AG04449 (cell line): ENCODE data around the gene TTC17.

Source experiments
- CTCF ChIA-PET: fragments of 350-600 bp; formaldehyde crosslinking; extraction: SDS; loops from one replicate; lab custom pipeline; 2021; ENCODE audit warnings: antibody characterized with exemption; lab: Yijun Ruan, JAX
- POLR2A ChIA-PET: fragments of 400-600, 350-600 bp; formaldehyde crosslinking; extraction: SDS; loops from one replicate; lab custom pipeline; 2020; ENCODE audit warnings: antibody characterized with exemption, inconsistent platforms; lab: Yijun Ruan, JAX
- DNase-seq: peaks from one replicate; pipeline ENCODE4 v3.0.0-alpha.2; 2010; ENCODE audit warnings: low read depth, low spot score
- H3K4me3 ChIP-seq: 2 replicates; pipeline ENCODE4 v1.5.1; 2011; ENCODE audit warnings: low read depth, mild to moderate bottlenecking, control low read depth, low read length
- CTCF ChIP-seq: IDR thresholded peaks from one replicate; pipeline ENCODE4 v1.5.1; 2011; ENCODE audit warnings: mild to moderate bottlenecking, moderate library complexity, low read length, control low read depth, inconsistent platforms; ENCODE audit not compliant: insufficient read depth; ENCODE audit errors: missing control alignments

TTC17 gene

DNA sequence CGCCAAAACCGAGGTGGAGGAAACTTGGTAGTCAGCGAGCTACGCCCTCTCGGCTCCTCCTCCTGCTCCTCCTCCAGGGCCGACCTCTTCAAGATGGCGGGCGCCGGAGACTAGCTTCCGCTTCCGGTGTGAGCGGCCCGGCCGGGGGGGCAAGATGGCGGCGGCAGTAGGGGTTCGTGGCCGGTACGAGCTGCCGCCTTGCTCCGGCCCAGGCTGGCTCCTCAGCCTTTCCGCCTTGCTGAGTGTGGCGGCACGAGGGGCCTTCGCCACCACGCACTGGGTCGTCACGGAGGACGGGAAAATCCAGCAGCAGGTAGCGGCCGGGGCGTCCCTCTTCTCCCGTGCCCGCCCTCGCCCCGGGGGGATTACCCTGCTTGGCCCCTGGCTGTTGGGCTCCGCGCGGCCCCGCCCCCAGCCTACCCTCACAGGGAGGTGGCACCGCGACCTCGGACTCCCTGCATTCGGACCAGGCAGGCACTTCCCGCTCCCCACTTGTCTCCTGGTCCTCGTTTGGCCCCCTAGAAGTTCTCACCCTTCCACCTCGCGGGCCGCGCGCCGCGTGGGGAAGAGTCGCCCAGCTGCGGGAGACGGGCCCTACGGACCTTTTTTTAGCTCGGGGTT lies at the start of gene TTC17:
Gene TTC17 (plus strand): TSS at position 120 of the 621 bp plus-strand sequence. CDS start 35 bp downstream, at position 155.
- H3K4me3 ChIP-seq, result peak within 1 kb of the TSS; percentile 98
- DNase-seq, result peak; percentile 55
- TF ChIP-seq CTCF, result no peak
- POLR2A ChIA-PET, result interaction anchor here (0.8 to 1.3 kb wide), 4 partner anchors 8 to 65 kb away, joined by 3 to 6 read pairs (median 4); partner anchors contain the start of gene API5
- CTCF ChIA-PET, result interaction anchor here (1.7 to 1.9 kb wide), 3 partner anchors 19 to 60 kb away, joined by 4 to 7 read pairs (median 6); partner anchors contain the start of gene API5

- DNase-seq, result peak; percentile 65
- peak; percentile 89 for TF ChIP-seq CTCF
- H3K4me3 ChIP-seq, result peak within 1 kb of the TSS; percentile 91
- POLR2A ChIA-PET, result interaction anchor here (0.8 to 1.2 kb wide), 4 partner anchors 9 to 68 kb away, joined by 3 to 6 read pairs (median 4); partner anchors contain the start of gene TTC17
- CTCF ChIA-PET, result interaction anchor here (0.6 to 2.4 kb wide), 24 partner anchors 9 to 747 kb away, joined by 3 to 31 read pairs (median 6); partner anchors contain the start of gene TTC17
These were observed 46.7 kb upstream of the TTC17 start, which contains the start of gene API5 for GRCh38 chr11:43311791-43312607. Gene API5 (plus strand): TSS chr11:43311996. CDS start chr11:43312128, 132 bp downstream.

DNA sequence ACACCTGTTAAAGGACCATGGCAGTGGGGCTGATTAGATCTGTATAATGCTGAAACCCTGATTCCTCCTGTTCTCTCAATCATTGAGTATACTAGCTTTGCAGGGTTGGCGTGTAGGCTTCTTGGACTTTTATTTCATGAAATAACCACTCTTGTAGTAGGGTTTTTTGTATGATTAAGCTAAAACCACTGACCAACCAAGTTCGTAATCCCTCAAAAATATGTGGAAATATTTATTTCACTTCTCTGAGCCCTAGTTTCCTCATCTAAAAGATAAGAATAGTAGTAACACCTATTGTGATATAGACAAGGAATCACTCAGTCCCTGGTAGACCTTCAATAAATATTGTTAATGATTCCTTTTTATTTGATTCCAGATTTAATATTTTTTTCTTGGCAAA lies 42.8 kb upstream of the TTC17 start:
- H3K4me3 ChIP-seq, result no peak overlapping the region
- no peak for DNase-seq
- POLR2A ChIA-PET, result interaction anchor here (0.6 kb wide), 1 partner anchor 148 kb away, joined by 3 read pairs; no protein-coding TSS in a partner anchor
- no peak for TF ChIP-seq CTCF
- CTCF ChIA-PET, result no interaction called here

GRCh38 chr11:43316451-43316850 lies 42.3 kb upstream of the TTC17 start:
- CTCF ChIA-PET, result no interaction called here
- no peak for TF ChIP-seq CTCF

GRCh38 chr11:43327987-43328386 lies 30.7 kb upstream of the TTC17 start:
- no peak overlapping the region for H3K4me3 ChIP-seq
- ChIA-PET POLR2A (no interaction called here), CTCF (interaction anchor here (1.1 to 6.3 kb wide), 2 partner anchors 16 to 46 kb away, joined by 3 to 31 read pairs; partner anchors contain the start of gene API5)
- no peak for TF ChIP-seq CTCF
- DNase-seq, result peak; percentile 87

More at GRCh38 chr11:43316451-43316850, 42.3 kb upstream of the TTC17 start:
- POLR2A ChIA-PET, result interaction anchor here (0.6 kb wide), 1 partner anchor 147 kb away, joined by 3 read pairs; no protein-coding TSS in a partner anchor
- no peak overlapping the region for H3K4me3 ChIP-seq
- no peak for DNase-seq
